ENCODE measurements around the gene MORC4.
A peak's percentile ranks its signal among the peaks of the same experiment; 100 is the strongest.

Gene MORC4

GRCh38 chrX:106905064-106905708, 94.8 kb downstream of the MORC4 start:
- DNase-seq (ENCODE audit: low read depth): no peak

GRCh38 chrX:106903856-106904528, 96.0 kb downstream of the MORC4 start:
- DNase-seq (ENCODE audit: low read depth): no peak

GRCh38 chrX:106903291-106903824, 96.7 kb downstream of the MORC4 start, which contains the start of gene RIPPLY1:
Gene RIPPLY1 (minus strand): TSS chrX:106903341. CDS start chrX:106903287, 54 bp downstream.
- DNase-seq (ENCODE audit: low read depth): no peak

- no peak for DNase-seq (ENCODE audit: low read depth)
Measured at GRCh38 chrX:106902684-106903083, 97.3 kb downstream of the MORC4 start.

DNA sequence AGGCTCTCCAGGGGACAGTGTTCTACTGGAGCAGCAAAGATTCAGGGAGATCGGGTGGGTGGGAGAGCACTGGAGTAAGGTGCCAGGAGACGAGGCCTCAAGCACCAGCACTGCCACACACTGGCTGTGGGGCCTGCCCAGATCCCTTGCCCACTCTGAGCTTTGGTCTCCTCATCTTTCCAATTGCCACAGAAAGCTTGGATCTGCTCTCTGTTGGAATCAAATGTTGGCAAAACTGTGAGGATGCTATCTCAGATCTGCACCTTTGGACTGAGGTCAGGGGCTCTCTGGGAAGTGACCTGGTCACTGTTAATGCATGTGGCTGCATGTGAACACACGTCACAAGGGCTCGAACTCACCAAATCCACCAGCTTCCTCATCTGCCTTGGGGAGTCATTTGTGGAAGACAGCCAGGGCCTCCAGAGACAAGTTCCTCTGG, 98.2 kb downstream of the MORC4 start:
- DNase-seq (ENCODE audit: low read depth): no peak

DNA sequence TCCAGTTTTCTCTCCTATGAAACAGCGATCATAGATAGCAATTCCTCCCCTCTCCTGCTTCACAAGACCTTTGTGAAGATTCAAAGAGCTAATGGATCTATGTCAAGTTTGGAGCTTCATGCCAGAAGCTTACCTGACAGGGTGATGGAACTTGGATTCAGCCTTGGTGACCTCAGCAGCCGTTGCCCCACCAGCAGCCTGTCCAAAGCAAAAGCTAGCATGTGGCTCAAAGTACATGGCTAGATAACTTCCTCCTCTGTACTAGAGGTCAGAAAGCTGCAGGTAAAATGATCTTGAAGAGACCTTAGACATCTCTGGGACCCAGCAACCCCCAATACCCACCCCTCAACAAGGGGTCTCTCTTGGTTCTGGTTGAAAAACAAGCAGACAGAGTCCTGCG, 98.7 kb downstream of the MORC4 start:
- DNase-seq (ENCODE audit: low read depth): no peak

GRCh38 chrX:106899841-106900240, 100.2 kb downstream of the MORC4 start:
- DNase-seq (ENCODE audit: low read depth): no peak

GRCh38 chrX:106899276-106899675, 100.7 kb downstream of the MORC4 start:
- DNase-seq (ENCODE audit: low read depth): no peak

GRCh38 chrX:106898462-106898861, 101.5 kb downstream of the MORC4 start:
- no peak for DNase-seq (ENCODE audit: low read depth)

GRCh38 chrX:106897259-106897658, 102.8 kb downstream of the MORC4 start:
- DNase-seq (ENCODE audit: low read depth): peak; percentile 34

DNA sequence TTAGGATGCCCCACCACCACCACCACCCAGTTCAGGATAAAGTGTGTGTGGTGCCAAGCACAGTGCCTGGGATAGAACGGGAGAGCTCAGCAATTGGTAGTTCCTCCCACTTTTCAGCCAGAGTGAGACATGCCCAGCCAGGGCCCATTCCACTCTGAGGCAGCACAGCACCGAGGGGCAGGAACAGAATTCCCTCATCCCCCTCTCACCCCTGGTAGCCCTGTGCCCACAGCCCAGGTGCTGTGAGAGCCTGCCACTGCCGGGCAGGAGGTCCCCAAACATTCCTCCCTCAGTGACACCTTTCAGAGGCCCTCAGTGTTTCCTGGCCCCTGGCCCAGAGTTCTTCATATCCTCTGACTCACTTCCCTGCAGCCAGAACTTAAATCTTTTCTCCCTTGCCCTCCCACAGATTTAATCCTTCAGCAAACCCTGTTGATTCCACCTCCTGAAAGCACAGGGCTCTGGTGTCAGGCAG, 105.0 kb downstream of the MORC4 start:
- peak; percentile 49 for DNase-seq (ENCODE audit: low read depth)

DNA sequence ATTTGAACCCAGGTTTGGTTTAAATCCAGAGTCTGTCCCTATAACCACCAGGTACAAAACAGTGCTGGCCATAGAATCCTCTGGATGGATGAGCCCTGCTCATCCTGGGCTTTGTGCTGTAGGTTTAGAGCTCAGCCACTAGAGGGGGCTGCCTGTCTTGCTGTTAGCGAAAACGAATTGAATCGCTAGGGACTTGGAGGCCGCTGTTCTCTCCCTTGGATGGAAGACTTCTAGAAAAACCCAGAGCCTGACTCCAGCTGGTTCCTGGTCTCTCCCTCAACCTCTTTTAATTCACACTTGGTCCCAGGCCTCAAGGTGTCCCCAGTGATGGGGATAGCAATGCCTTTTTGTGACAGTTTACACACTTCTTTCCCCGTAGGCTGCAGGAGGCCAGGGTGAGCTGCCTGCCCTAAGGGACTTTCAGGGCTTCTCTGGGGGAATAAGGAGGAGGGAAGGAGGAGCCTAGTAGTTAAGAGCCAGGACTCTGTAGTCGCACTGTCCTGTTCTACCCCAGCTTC, 105.6 kb downstream of the MORC4 start:
- DNase-seq (ENCODE audit: low read depth): peak; percentile 47

GRCh38 chrX:106891762-106892460, 108.1 kb downstream of the MORC4 start:
- no peak for DNase-seq (ENCODE audit: low read depth)

Measured in HS-27A (cell line).